Cardiac muscle cell (in vitro differentiated cells and primary cell): ENCODE results near the gene TRMT61A. TPM values are rescaled to one million over a fixed set of nuclear protein-coding genes. Genes with fewer than 3 reads are reported as not detected.

Experiments used
- DNase-seq, 2 donors: peaks; one replicate each; pipeline versions ENCODE4 v3.0.0 to v3.0.0-alpha.2; 2010 to 2017; ENCODE audit warnings: low read depth in 1 of 2, low spot score in 1 of 2
- H3K27ac ChIP-seq: fragments of 200-600 bp; sonication (generic); 2 replicates; pipeline ENCODE4 v1.5.1; 2016
- H3K27me3 ChIP-seq: fragments of 200-600 bp; sonication (generic); 2 replicates; pipeline ENCODE4 v1.6.0; 2016; ENCODE audit warnings: control low read depth
- H3K36me3 ChIP-seq: fragments of 200-600 bp; sonication (generic); 2 replicates; pipeline ENCODE4 v1.5.1; 2016; ENCODE audit warnings: control low read depth
- H3K4me1 ChIP-seq: fragments of 200-600 bp; sonication (generic); 2 replicates; pipeline ENCODE4 v1.8.1; 2017; ENCODE audit warnings: low read depth, mild to moderate bottlenecking, mixed run types
- H3K4me3 ChIP-seq: fragments of 200-600 bp; sonication (generic); 2 replicates; pipeline ENCODE4 v1.5.1; 2016; ENCODE audit warnings: mild to moderate bottlenecking
- H3K9me3 ChIP-seq: fragments of 200-600 bp; sonication (generic); 2 replicates; pipeline ENCODE4 v1.5.1; 2017; ENCODE audit warnings: low read depth, mild to moderate bottlenecking, control low read depth
- polyA plus RNA-seq: library from polyadenylated mRNA; unstranded; fragments of >200 nt; fragmentation: Nextera tagmentation; extraction: Ambion mirVana; gene quantifications from 2 replicates; pipeline ENCODE4 v1.2.1, GENCODE V29; 2016
- total RNA-seq: library from RNA; depleted of rRNA; stranded (reverse); fragments of >200 nt; gene quantifications from 2 replicates; pipeline ENCODE4 v1.2.3, GENCODE V29; 2016
- TF ChIP-seq, protein P1 (sequence below): IDR thresholded peaks from 2 replicates; pipeline ENCODE4 v1.5.1; 2012; ENCODE audit warnings: low read depth, mild to moderate bottlenecking, low read length

TRMT61A gene
- total and polyA plus RNA-seq, 2 experiments from 2014 or later, result 7.4 to 7.5 TPM

DNA sequence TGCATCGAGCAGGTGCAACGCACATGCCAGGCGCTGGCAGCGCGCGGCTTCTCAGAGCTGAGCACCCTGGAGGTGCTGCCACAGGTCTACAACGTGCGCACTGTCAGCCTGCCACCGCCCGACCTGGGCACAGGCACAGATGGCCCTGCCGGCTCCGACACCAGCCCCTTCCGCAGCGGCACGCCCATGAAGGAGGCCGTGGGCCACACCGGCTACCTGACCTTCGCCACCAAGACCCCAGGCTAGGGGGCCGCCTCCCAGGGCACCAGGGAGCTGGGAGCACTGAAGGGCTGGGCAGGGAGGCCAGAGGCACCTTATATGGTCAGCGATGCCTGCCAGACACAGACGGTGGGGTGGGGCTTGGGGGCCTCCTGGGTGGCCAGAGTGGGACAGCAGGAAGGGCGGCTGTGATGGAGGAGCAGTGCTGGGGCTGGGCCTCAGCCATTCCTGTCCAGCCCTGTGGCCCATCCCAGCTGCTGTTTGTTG lies 5.6 kb downstream of the TRMT61A start:
- no peaks in the 10 kb centered on the region for H3K4me1 ChIP-seq
- H3K36me3 ChIP-seq, result no peaks in the 10 kb centered on the region
- no peak for DNase-seq
- H3K9me3 ChIP-seq, result no peaks in the 10 kb centered on the region
- H3K27ac ChIP-seq, result no peak overlapping the region
- H3K4me3 ChIP-seq, result no peak overlapping the region
- H3K27me3 ChIP-seq, result no peaks in the 10 kb centered on the region
- TF ChIP-seq, protein P1, sequence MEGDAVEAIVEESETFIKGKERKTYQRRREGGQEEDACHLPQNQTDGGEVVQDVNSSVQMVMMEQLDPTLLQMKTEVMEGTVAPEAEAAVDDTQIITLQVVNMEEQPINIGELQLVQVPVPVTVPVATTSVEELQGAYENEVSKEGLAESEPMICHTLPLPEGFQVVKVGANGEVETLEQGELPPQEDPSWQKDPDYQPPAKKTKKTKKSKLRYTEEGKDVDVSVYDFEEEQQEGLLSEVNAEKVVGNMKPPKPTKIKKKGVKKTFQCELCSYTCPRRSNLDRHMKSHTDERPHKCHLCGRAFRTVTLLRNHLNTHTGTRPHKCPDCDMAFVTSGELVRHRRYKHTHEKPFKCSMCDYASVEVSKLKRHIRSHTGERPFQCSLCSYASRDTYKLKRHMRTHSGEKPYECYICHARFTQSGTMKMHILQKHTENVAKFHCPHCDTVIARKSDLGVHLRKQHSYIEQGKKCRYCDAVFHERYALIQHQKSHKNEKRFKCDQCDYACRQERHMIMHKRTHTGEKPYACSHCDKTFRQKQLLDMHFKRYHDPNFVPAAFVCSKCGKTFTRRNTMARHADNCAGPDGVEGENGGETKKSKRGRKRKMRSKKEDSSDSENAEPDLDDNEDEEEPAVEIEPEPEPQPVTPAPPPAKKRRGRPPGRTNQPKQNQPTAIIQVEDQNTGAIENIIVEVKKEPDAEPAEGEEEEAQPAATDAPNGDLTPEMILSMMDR, result no peak

DNA sequence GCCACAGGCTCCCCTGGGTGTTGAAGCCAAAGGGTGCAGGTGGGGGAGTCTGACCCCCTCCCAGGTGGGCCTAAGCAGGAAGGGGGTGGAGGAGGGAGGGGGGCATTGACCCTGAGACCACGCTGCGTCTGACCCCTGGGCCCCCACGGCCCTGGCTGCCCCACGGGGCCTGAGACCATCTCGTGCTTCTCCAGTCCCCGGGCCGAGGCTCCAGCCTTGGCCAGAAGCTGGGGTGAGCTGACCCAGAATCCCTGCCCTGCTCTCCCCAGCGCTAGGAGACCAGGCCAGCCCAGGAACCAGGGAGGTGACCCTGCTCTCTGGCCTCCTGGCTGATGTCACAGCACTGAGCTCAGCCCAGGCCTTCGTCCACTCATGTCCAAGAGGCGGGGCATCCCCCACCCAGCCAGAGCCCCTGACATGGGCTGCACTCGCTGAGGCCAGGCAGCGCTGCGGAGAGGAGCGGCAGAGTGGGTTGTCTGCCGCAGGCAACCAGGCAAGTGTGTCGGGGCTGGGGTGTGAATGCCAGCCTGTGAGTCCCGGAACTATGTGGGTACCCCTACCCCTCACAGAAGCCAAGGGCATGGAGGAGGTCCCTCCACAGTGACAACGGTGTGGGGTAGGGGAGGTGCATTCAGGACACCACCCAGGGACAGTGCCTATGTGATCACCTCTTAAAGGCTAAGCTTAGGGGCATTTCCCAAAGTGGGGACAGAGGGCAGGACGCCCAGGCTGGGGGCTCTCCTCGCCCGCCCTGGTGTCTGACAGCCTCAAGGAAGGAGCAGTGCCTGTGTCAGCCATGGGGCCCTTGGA lies 6.3 kb downstream of the TRMT61A start:
- no peaks in the 10 kb centered on the region for H3K4me1 ChIP-seq
- TF ChIP-seq, protein P1, result no peak
- no peaks in the 10 kb centered on the region for H3K9me3 ChIP-seq
- no peaks in the 10 kb centered on the region for H3K36me3 ChIP-seq
- H3K4me3 ChIP-seq, result no peak overlapping the region
- no peak for DNase-seq
- no peaks in the 10 kb centered on the region for H3K27me3 ChIP-seq
- no peak overlapping the region for H3K27ac ChIP-seq

DNA sequence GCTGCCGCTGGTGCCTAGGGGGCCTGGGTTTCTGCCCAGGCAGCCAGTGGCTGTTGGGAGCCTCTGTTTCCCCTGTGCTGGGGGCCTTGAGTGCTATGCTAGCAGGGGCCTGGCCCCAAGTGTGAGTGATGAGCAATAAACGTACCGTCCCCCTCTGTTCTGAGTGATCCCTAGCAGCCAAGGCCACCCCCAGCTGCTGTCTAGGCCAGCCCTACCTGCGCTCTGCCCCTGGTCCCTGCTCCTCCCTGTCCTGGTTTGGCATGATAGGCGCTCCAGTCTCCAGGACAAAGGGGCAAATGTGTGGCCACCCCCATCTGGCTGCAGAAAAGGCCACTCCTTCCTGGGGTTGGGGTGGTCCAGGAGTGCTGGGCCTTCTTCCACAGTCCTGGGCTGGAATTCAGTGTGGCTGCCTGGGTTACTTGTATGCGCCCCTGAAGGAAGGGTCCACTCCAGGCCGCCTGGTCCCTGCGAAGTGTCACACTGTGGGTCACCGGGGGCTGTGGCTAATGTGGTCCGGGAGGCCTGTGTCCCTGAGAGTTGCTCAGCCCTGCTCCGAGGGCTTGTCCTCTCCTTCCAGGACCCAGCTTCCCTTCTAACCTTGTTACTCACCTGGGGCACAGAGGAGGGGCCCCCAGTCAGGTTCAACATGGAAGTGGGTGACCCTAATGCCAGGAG lies 7.0 kb downstream of the TRMT61A start:
- H3K4me3 ChIP-seq, result no peak overlapping the region
- H3K4me1 ChIP-seq, result no peaks in the 10 kb centered on the region
- no peaks in the 10 kb centered on the region for H3K27me3 ChIP-seq
- H3K9me3 ChIP-seq, result no peaks in the 10 kb centered on the region
- TF ChIP-seq, protein P1, result no peak
- DNase-seq, result no peak
- no peaks in the 10 kb centered on the region for H3K36me3 ChIP-seq
- no peak overlapping the region for H3K27ac ChIP-seq

DNA sequence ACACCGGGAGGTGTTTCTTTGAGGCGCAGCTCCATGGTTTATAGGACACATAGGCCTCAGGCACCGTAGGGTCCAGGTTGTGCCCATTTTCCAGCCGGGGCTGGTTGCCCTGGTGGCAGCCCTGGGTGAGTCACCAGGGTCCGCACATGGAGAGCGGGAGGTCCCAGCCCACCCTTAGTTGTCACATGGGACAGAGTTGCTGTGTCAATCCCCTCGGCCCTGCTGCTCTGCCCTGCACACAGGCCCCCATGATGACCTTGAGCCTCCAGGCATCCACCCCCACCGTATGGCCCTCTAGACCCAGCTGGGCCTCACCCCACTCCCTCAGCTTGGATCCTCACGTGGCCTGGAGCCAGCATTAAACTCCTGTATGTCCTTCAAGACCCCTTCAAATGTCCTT lies 7.7 kb downstream of the TRMT61A start:
- H3K27me3 ChIP-seq, result no peaks in the 10 kb centered on the region
- H3K27ac ChIP-seq, result no peak overlapping the region
- H3K9me3 ChIP-seq, result no peaks in the 10 kb centered on the region
- no peaks in the 10 kb centered on the region for H3K4me1 ChIP-seq
- H3K36me3 ChIP-seq, result no peaks in the 10 kb centered on the region
- H3K4me3 ChIP-seq, result no peak overlapping the region
- TF ChIP-seq, protein P1, result no peak
- no peak for DNase-seq

DNA sequence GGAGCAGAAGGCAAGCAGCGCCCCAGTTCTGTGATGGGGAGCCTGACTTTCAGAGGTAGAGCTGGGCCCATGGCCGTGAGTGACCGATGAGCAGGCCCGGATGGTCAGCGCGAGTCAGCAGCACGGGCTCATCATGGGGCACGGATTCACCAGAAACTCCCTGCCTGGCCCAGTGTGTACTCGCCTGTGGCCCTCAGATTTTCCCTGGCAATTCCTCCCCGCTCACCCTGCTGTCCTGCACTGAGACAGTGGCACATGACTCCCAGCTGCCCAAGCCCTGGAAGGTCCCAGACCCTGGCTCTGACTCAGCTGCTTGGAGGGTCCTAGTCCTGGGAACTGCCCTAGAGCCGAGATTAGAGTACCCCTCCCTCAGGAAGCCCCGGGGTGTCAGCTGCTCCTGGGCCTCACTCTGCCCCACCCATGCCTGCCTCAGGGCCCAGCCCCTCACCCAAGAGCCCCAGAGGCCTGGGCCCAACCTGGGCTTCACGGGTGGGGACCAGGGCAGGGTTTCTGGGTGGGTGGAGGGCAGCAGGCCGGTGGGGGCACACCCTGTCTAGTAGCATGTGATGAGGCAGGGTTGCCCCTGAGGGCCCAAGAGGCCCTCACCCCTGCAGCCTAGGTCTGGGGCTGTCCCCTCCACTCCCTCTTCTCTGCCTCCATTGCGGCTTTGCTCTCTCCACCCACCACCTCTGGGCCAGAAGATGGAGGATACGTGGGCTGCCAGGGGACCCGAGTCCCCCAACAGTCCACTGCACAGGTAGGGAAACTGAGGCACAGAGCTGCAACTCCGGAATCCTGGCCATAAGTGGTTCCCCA lies 8.4 kb downstream of the TRMT61A start:
- H3K4me3 ChIP-seq, result no peak overlapping the region
- TF ChIP-seq, protein P1, result no peak
- no peak for DNase-seq
- no peak overlapping the region for H3K27ac ChIP-seq
- H3K4me1 ChIP-seq, result no peaks in the 10 kb centered on the region
- H3K36me3 ChIP-seq, result no peaks in the 10 kb centered on the region
- no peaks in the 10 kb centered on the region for H3K27me3 ChIP-seq
- H3K9me3 ChIP-seq, result no peaks in the 10 kb centered on the region
